Stomach (tissue), 4 donors: ENCODE measurements around the gene DHRS7B.

Experiments
- CTCF ChIP-seq, 7 experiments: fragments of 450-650 bp in 4 of 7; fragments of 200-600 bp in 3 of 7; sonication (generic) in 3 of 7; IDR thresholded peaks; one replicate each; pipeline ENCODE4 v1.5.1; 2016 to 2019; ENCODE audit warnings: antibody characterized with exemption in 7 of 7, control low read depth in 2 of 7, mild to moderate bottlenecking in 1 of 7
- EP300 ChIP-seq: sonication (generic); formaldehyde crosslinking; IDR thresholded peaks from one replicate; pipeline ENCODE4 v1.6.1; 2017; ENCODE audit warnings: antibody characterized with exemption

- TF ChIP-seq EP300: no peak
- no peak for TF ChIP-seq CTCF (IDR thresholded peaks at IDR 0.05)
These were observed 35.0 kb downstream of the DHRS7B start for GRCh38 chr17:21161498-21162393.
